Measurements from ENCODE around the gene CELF4. TPM values are rescaled to one million over a fixed set of nuclear protein-coding genes. Genes with fewer than 3 reads are reported as not detected.

The CELF4 gene
- polyA plus RNA-seq, 1 experiment: not detected

- Histone ChIP-seq H3K27me3 (ENCODE audit: control insufficient read depth, insufficient read depth, low read length) (no peaks in the 10 kb centered on the region; the same call in 1 of the 2 replicates), H3K4me3 (ENCODE audit: low read depth, low read length) (no peak overlapping the region), H3K36me3 (ENCODE audit: control insufficient read depth, insufficient read depth, low read length) (no peaks in the 10 kb centered on the region)
- DNase-seq (ENCODE audit: low read depth): no peak
- ChIA-PET POLR2A (no interaction called here), CTCF (interaction anchor here (0.5 kb wide), 1 partner anchor 225 kb away, joined by 3 read pairs; no protein-coding TSS in a partner anchor)
- no peak for TF ChIP-seq CTCF (IDR thresholded peaks at IDR 0.05; ENCODE audit: insufficient read depth, low read depth, low read length)
Observed at GRCh38 chr18:37499044-37499443, 66.6 kb downstream of the CELF4 start.

- Histone ChIP-seq H3K36me3 (ENCODE audit: control insufficient read depth, insufficient read depth, low read length) (no peaks in the 10 kb centered on the region), H3K27me3 (ENCODE audit: control insufficient read depth, insufficient read depth, low read length) (no peaks in the 10 kb centered on the region; the same call in 1 of the 2 replicates), H3K4me3 (ENCODE audit: low read depth, low read length) (no peak overlapping the region)
- TF ChIP-seq CTCF (IDR thresholded peaks at IDR 0.05; ENCODE audit: insufficient read depth, low read depth, low read length): no peak
- ChIA-PET CTCF (no interaction called here), POLR2A (no interaction called here)
- DNase-seq (ENCODE audit: low read depth): no peak
Observed at GRCh38 chr18:37497853-37498518, 67.6 kb downstream of the CELF4 start.

- Histone ChIP-seq H3K4me3 (ENCODE audit: low read depth, low read length) (no peak overlapping the region), H3K27me3 (ENCODE audit: control insufficient read depth, insufficient read depth, low read length) (no peaks in the 10 kb centered on the region; the same call in 1 of the 2 replicates), H3K36me3 (ENCODE audit: control insufficient read depth, insufficient read depth, low read length) (no peaks in the 10 kb centered on the region)
- ChIA-PET CTCF (no interaction called here), POLR2A (no interaction called here)
- TF ChIP-seq CTCF (IDR thresholded peaks at IDR 0.05; ENCODE audit: insufficient read depth, low read depth, low read length): no peak
- DNase-seq (ENCODE audit: low read depth): no peak
Observed at GRCh38 chr18:37496568-37496967, 69.0 kb downstream of the CELF4 start.

GRCh38 chr18:37495354-37495753 is 70.2 kb downstream of the CELF4 start:
- Histone ChIP-seq H3K27me3 (ENCODE audit: control insufficient read depth, insufficient read depth, low read length) (peaks cover 3% of the 10 kb centered on the region), H3K4me3 (ENCODE audit: low read depth, low read length) (no peak overlapping the region), H3K36me3 (ENCODE audit: control insufficient read depth, insufficient read depth, low read length) (no peaks in the 10 kb centered on the region)
- no peak for DNase-seq (ENCODE audit: low read depth)
- ChIA-PET POLR2A (no interaction called here), CTCF (no interaction called here)
- TF ChIP-seq CTCF (IDR thresholded peaks at IDR 0.05; ENCODE audit: insufficient read depth, low read depth, low read length): no peak

- Histone ChIP-seq H3K36me3 (ENCODE audit: control insufficient read depth, insufficient read depth, low read length) (no peaks in the 10 kb centered on the region), H3K27me3 (ENCODE audit: control insufficient read depth, insufficient read depth, low read length) (peaks cover 3% of the 10 kb centered on the region), H3K4me3 (ENCODE audit: low read depth, low read length) (no peak overlapping the region)
- CTCF ChIA-PET: no interaction called here
- TF ChIP-seq CTCF (IDR thresholded peaks at IDR 0.05; ENCODE audit: insufficient read depth, low read depth, low read length): no peak
- POLR2A ChIA-PET: no interaction called here
- no peak for DNase-seq (ENCODE audit: low read depth)
Observed at GRCh38 chr18:37494406-37494805, 71.2 kb downstream of the CELF4 start.
